DOHH2 (cell line): ENCODE measurements around the gene ITGA2.
A peak's percentile ranks its signal among the peaks of the same experiment; 100 is the strongest.

ENCODE experiments used
- H3F3A ChIP-seq: fragments of 200-600 bp; sonication (generic), shearing (Covaris generic); 2 replicates; pipeline ENCODE4 v1.6.0; 2016; ENCODE audit warnings: antibody characterized with exemption, mild to moderate bottlenecking; ENCODE audit not compliant: control insufficient read depth, insufficient read depth
- H3K27ac ChIP-seq: fragments of 200-600 bp; sonication (generic); 2 replicates; pipeline ENCODE4 v1.5.1; 2014; ENCODE audit warnings: low read depth, mild to moderate bottlenecking, low read length, moderate library complexity
- H3K27me3 ChIP-seq: fragments of 200-600 bp; sonication (generic); 2 replicates; pipeline ENCODE4 v1.6.1; 2014; ENCODE audit warnings: mild to moderate bottlenecking, low read length, mixed read lengths; ENCODE audit not compliant: control insufficient read depth
- H3K36me3 ChIP-seq: fragments of 200-600 bp; sonication (generic); 2 replicates; pipeline ENCODE4 v1.6.1; 2014; ENCODE audit warnings: mild to moderate bottlenecking, low read length, moderate library complexity, mixed read lengths; ENCODE audit not compliant: control insufficient read depth
- H3K4me1 ChIP-seq: fragments of 200-600 bp; sonication (generic); 2 replicates; pipeline ENCODE4 v1.6.1; 2014; ENCODE audit warnings: mild to moderate bottlenecking, low read length, mixed read lengths; ENCODE audit not compliant: control insufficient read depth
- H3K4me2 ChIP-seq: fragments of 200-600 bp; sonication (generic); 2 replicates; pipeline ENCODE4 v1.6.0; 2014; ENCODE audit warnings: mild to moderate bottlenecking, low read length, moderate library complexity
- H3K4me3 ChIP-seq: fragments of 200-600 bp; sonication (generic); 2 replicates; pipeline ENCODE4 v1.5.1; 2014; ENCODE audit warnings: mild to moderate bottlenecking, low read length, mixed read lengths
- H3K79me2 ChIP-seq: fragments of 200-600 bp; sonication (generic); 2 replicates; pipeline ENCODE4 v1.6.1; 2014; ENCODE audit warnings: mild to moderate bottlenecking, low read length, mixed read lengths; ENCODE audit not compliant: control insufficient read depth
- H3K9me2 ChIP-seq: fragments of 200-600 bp; sonication (generic); replicated peaks from 2 replicates; pipeline ENCODE4 v1.6.1; 2014; ENCODE audit warnings: mild to moderate bottlenecking, low read length, mixed read lengths; ENCODE audit not compliant: control insufficient read depth
- H3K9me3 ChIP-seq: fragments of 200-600 bp; sonication (generic); 2 replicates; pipeline ENCODE4 v1.6.1; 2014; ENCODE audit warnings: antibody characterized with exemption, low read length, mixed read lengths; ENCODE audit not compliant: control insufficient read depth, insufficient read depth
- H4K20me1 ChIP-seq: fragments of 200-600 bp; sonication (generic); 2 replicates; pipeline ENCODE4 v1.6.0; 2014; ENCODE audit warnings: low read depth, mild to moderate bottlenecking, antibody characterized with exemption, low read length, moderate library complexity; ENCODE audit not compliant: control insufficient read depth, insufficient read depth
- CTCF ChIP-seq: fragments of 200-600 bp; sonication (generic); IDR thresholded peaks from one replicate; pipeline ENCODE4 v1.5.1; 2014; ENCODE audit warnings: antibody characterized with exemption, mild to moderate bottlenecking, low read depth, low read length; ENCODE audit not compliant: poor library complexity, severe bottlenecking
- EZH2phosphoT487 ChIP-seq: fragments of 200-600 bp; sonication (generic); IDR thresholded peaks from 2 replicates; pipeline ENCODE4 v1.6.1; 2017; ENCODE audit warnings: borderline replicate concordance, mild to moderate bottlenecking, antibody characterized with exemption, low read length, moderate library complexity, mixed read lengths

Gene ITGA2

GRCh38 chr5:53105611-53106300 lies 116.6 kb downstream of the ITGA2 start:
- H3K9me2 ChIP-seq, result no peaks in the 10 kb centered on the region
- TF ChIP-seq CTCF (no peak), EZH2phosphoT487 (no peak)
- H3F3A ChIP-seq, result no peaks in the 10 kb centered on the region; the same call in 1 of the 2 replicates
- H4K20me1 ChIP-seq, result 0 out of 2 replicates have a peak, but pooled peaks cover 3% of the 10 kb centered on the region
- H3K27ac ChIP-seq, result no peak overlapping the region
- H3K4me3 ChIP-seq, result no peak overlapping the region
- peaks cover 25% of the 10 kb centered on the region for H3K79me2 ChIP-seq
- no peaks in the 10 kb centered on the region for H3K9me3 ChIP-seq
- H3K4me2 ChIP-seq, result no peak overlapping the region
- peaks cover 23% of the 10 kb centered on the region for H3K4me1 ChIP-seq
- H3K36me3 ChIP-seq, result peaks cover 44% of the 10 kb centered on the region
- no peaks in the 10 kb centered on the region for H3K27me3 ChIP-seq

- peaks cover 24% of the 10 kb centered on the region for H3K36me3 ChIP-seq
- TF ChIP-seq EZH2phosphoT487 (no peak), CTCF (no peak)
- H3F3A ChIP-seq, result no peaks in the 10 kb centered on the region
- 0 out of 2 replicates have a peak, but pooled peaks cover 3% of the 10 kb centered on the region for H4K20me1 ChIP-seq
- H3K9me2 ChIP-seq, result no peaks in the 10 kb centered on the region
- peaks cover 25% of the 10 kb centered on the region for H3K4me1 ChIP-seq
- H3K4me3 ChIP-seq, result peak overlapping the region; percentile 94
- H3K27ac ChIP-seq, result no peak overlapping the region
- H3K9me3 ChIP-seq, result no peaks in the 10 kb centered on the region
- no peaks in the 10 kb centered on the region for H3K27me3 ChIP-seq
- H3K4me2 ChIP-seq, result peak overlapping the region; percentile 83
- peaks cover 28% of the 10 kb centered on the region for H3K79me2 ChIP-seq
Observed at GRCh38 chr5:53109056-53109442, 119.9 kb downstream of the ITGA2 start.

DNA sequence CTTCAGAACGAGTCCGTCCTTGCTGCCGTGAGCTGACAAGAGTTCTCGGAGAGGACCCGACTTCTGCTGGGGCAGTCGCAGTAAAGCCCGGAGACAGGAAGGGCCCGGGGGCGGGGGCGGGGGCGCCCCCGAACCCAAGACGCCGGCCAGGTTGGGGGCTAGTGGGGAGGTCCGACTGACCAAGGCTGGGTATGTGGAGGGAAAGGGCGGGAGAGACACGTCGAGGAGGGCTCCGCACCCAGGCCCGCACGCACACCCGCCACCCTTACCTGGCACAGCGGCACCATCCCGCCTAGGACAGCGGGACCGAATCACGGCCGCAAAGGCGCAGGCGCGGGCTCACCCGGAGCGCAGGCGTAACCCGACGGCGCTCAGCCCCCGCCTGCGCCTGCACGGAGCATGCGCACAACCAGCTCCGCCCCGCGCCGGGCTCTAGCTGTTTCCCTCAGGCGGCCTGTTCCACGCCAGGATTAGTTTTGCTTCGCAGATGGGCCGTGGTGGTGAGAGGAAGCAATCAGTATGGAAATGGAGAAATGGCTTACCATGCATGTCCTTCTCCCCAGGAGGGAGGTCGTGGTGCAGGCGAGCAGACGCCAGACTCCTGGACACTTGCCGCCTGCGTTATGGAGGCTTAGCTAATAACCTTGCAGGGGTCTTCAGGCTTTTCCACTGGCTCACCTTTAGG lies 120.4 kb downstream of the ITGA2 start, which contains the start of gene MOCS2:
Gene MOCS2 (minus strand): TSS at position 315 of the 685 bp plus-strand sequence. CDS start 2,583 bp downstream, outside the sequence.
- Histone ChIP-seq H3F3A (no peaks in the 10 kb centered on the region), H3K27me3 (no peaks in the 10 kb centered on the region), H4K20me1 (0 out of 2 replicates have a peak, but pooled peaks cover 3% of the 10 kb centered on the region), H3K4me2 (peak within 1 kb of the TSS; percentile 83), H3K4me3 (peak within 1 kb of the TSS; percentile 94), H3K9me3 (no peaks in the 10 kb centered on the region), H3K36me3 (peaks cover 21% of the 10 kb centered on the region), H3K79me2 (peaks cover 28% of the 10 kb centered on the region), H3K27ac (peak within 1 kb of the TSS; percentile 25; the same call in 1 of the 2 replicates), H3K4me1 (peaks cover 25% of the 10 kb centered on the region), H3K9me2 (no peaks in the 10 kb centered on the region)
- no peak for TF ChIP-seq CTCF
